ENCODE measurements around the gene MILR1. TPM values are rescaled to one million over a fixed set of nuclear protein-coding genes. Genes with fewer than 3 reads are reported as not detected.
A peak's percentile ranks its signal among the peaks of the same experiment; 100 is the strongest.

The MILR1 gene
- total RNA-seq, 1 experiment from 2014 or later, result not detected

- TF ChIP-seq PREB (CRISPR knock-in tag; IDR thresholded peaks at IDR 0.05; ENCODE audit: borderline replicate concordance) (0 out of 2 replicates have a peak, but pooled peaks have one; percentile 25), ATF2 (CRISPR knock-in tag; IDR thresholded peaks at IDR 0.05; ENCODE audit: borderline replicate concordance, low read depth) (no peak), ZNF425 (CRISPR knock-in tag; conservative IDR thresholded peaks at IDR 0.05) (peak; percentile 79), MAX (CRISPR knock-in tag; IDR thresholded peaks at IDR 0.05) (peak; percentile 75; the same call in 1 of the 2 replicates), NR2C2 (CRISPR knock-in tag; IDR thresholded peaks at IDR 0.05) (no peak), KAT7 (CRISPR knock-in tag; IDR thresholded peaks at IDR 0.05; ENCODE audit: borderline replicate concordance) (no peak), E2F4 (CRISPR knock-in tag; IDR thresholded peaks at IDR 0.05; ENCODE audit: borderline replicate concordance, low read depth) (no peak), IRF1 (CRISPR knock-in tag; IDR thresholded peaks at IDR 0.05) (no peak), ARID4B (CRISPR knock-in tag; IDR thresholded peaks at IDR 0.05; ENCODE audit: borderline replicate concordance) (no peak), ESRRA (CRISPR knock-in tag; IDR thresholded peaks at IDR 0.05; ENCODE audit: borderline replicate concordance) (no peak), FOXP1 (CRISPR knock-in tag; IDR thresholded peaks at IDR 0.05; ENCODE audit: borderline replicate concordance) (no peak), RELA (CRISPR knock-in tag; IDR thresholded peaks at IDR 0.05; ENCODE audit: borderline replicate concordance) (no peak), ZSCAN18 (CRISPR knock-in tag; IDR thresholded peaks at IDR 0.05) (no peak), ZNF416 (CRISPR knock-in tag; IDR thresholded peaks at IDR 0.05) (peak; percentile 18; the same call in 1 of the 2 replicates), ATF1 (CRISPR knock-in tag; IDR thresholded peaks at IDR 0.05) (0 out of 2 replicates have a peak, but pooled peaks have one; percentile 31), TEAD1 (CRISPR knock-in tag; IDR thresholded peaks at IDR 0.05) (peak; percentile 34; the same call in 1 of the 2 replicates), ZNF232 (CRISPR knock-in tag; IDR thresholded peaks at IDR 0.05) (0 out of 2 replicates have a peak, but pooled peaks have one; percentile 15), MYBL2 (CRISPR knock-in tag; IDR thresholded peaks at IDR 0.05) (no peak), ZBTB21 (CRISPR knock-in tag; IDR thresholded peaks at IDR 0.05; ENCODE audit: borderline replicate concordance) (no peak), ZBTB43 (CRISPR knock-in tag; IDR thresholded peaks at IDR 0.05) (no peak), GABPB1 (CRISPR knock-in tag; IDR thresholded peaks at IDR 0.05) (peak; percentile 73), ZNF396 (CRISPR knock-in tag; IDR thresholded peaks at IDR 0.05; ENCODE audit: borderline replicate concordance) (no peak), ZNF138 (CRISPR knock-in tag; conservative IDR thresholded peaks at IDR 0.05) (no peak)
Observed at GRCh38 chr17:64496786-64497564, 48.1 kb downstream of the MILR1 start, which contains the start of gene POLG2 (continued).
